Measurements from ENCODE around the gene SPATA16. TPM values are rescaled to one million over a fixed set of nuclear protein-coding genes. Genes with fewer than 3 reads are reported as not detected.
"Not testable (repeated sequence)": the region's sequence is repeated elsewhere in the genome, so short reads cannot be mapped to it uniquely, and the experiment has no call there.

The SPATA16 gene
- total RNA-seq, 1 experiment from 2014 or later, result not detected

DNA sequence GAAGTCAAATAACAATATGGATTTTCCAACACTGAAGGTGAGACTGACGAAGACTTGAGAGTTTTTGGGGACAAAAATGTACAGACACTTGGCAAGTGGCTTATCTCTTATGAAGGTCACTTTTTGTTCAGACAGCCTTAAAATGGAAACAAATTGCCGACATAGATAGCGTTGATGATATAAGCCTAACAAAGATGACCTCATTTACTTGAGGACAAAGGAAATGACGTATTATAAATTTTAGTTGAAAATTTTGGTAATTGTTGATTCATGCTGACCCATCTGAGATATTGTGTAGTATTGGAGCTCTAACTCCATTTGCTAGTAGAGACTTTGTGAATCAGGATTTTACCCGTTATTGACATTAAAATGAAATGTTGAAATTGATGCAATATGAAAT is 168.3 kb downstream of the SPATA16 start:
- H3K36me3 ChIP-seq (replicated peaks; ENCODE audit: control insufficient read depth, insufficient read depth, low read length), result no peaks in the 10 kb centered on the region
- DNase-seq, result no peak

DNA sequence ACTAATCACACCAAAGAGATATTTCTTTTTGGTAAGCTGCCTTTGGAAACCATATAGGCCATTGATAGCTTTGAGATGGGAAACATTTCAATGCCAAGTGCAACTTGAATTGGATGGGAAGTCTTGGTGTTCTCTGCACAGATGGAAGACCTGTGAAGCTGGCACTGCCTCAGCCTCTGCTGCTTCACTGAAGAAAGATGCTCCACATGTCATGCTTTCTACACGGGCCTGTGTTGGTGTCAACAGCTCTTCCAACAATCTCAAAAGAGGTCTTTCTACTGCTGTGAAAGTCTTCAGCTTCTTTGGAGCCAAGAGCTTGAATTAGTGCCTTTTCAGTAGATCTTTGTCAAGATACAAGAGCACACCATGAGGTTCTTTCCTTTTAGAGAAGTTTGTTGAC is 169.0 kb downstream of the SPATA16 start:
- no peak for DNase-seq
- no peaks in the 10 kb centered on the region for H3K36me3 ChIP-seq (replicated peaks; ENCODE audit: control insufficient read depth, insufficient read depth, low read length)
- no peak overlapping the region for H3K4me3 ChIP-seq (ENCODE audit: insufficient read depth, low read depth, low read length)
- H3K27me3 ChIP-seq (ENCODE audit: control insufficient read depth, insufficient read depth, low read length), result no peaks in the 10 kb centered on the region

More for the DNA sequence above, 168.3 kb downstream of the SPATA16 start:
- Histone ChIP-seq H3K27me3 (ENCODE audit: control insufficient read depth, insufficient read depth, low read length) (no peaks in the 10 kb centered on the region), H3K4me3 (ENCODE audit: insufficient read depth, low read depth, low read length) (no peak overlapping the region)

DNA sequence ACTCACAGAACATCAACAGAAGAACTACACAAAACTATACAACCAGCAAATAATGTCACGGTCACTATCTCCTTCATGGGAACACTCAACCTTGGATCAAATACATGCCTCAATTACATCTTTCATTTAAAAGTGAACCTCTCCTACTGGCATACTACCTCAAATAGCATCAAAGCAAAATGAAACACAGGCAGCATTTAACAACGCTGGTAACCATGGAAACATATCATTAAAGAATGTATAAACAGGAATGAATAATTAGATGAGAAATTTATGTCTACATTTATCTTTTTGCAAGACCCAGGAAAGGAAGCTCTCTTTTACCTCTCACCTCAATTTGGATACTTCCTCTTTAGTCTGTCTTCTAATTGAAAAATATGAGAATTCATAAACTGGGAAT is 172.4 kb downstream of the SPATA16 start:
- DNase-seq, result no peak
- H3K36me3 ChIP-seq (replicated peaks; ENCODE audit: control insufficient read depth, insufficient read depth, low read length), result no peaks in the 10 kb centered on the region
- H3K27me3 ChIP-seq (ENCODE audit: control insufficient read depth, insufficient read depth, low read length), result no peaks in the 10 kb centered on the region
- H3K4me3 ChIP-seq (ENCODE audit: insufficient read depth, low read depth, low read length), result no peak overlapping the region

DNA sequence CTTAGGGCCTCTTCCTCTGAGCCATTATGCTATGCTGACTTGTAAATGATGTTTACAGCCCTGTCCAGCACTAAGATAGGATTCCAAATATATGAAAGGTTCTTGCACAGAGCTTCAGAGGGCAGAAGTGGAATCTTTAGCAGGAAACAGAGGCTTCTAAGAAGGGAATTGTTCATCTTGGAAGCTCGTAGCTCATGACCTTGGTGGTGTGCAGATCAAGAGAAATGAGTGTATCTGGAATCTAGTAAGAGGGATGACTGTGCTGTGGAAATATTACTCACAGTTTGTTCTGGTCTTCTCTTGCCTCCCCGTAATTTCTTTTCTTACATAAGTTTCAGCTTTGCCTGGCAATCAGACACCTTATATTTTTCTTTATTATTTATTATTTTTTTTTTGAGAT is 175.8 kb downstream of the SPATA16 start:
- H3K27me3 ChIP-seq (ENCODE audit: control insufficient read depth, insufficient read depth, low read length), result no peaks in the 10 kb centered on the region
- no peak overlapping the region for H3K4me3 ChIP-seq (ENCODE audit: insufficient read depth, low read depth, low read length)
- no peak for DNase-seq
- H3K36me3 ChIP-seq (replicated peaks; ENCODE audit: control insufficient read depth, insufficient read depth, low read length), result no peaks in the 10 kb centered on the region

DNA sequence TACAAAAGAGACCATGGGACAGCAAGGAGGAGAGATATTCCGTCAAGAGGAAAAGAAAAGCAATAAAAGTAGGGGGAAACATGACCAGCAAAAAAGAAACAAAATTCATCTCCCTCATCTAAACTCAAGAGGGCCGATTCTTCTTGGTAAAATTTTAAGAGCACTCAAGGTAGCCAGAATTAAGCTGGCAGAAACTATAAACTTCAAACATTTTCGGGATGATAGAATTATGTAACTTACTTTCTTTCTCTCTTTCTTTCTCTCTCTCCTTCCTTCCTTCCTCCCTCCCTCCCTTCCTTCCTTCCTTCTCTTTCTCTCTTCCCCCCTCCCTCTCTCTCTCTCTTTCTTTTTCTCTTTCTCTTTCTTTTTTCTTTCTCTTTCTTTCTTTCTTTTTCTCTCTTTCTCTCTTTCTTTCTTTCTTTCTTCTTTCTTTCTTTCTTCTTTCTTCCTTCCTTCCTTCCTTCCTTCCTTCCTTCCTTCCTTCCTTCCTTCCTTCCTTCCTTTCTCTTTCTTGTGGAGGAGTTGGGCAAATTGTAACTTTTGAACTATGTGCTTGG is 180.3 kb downstream of the SPATA16 start:
- H3K27me3 ChIP-seq (ENCODE audit: control insufficient read depth, insufficient read depth, low read length); DNase-seq: not testable (repeated sequence)

DNA sequence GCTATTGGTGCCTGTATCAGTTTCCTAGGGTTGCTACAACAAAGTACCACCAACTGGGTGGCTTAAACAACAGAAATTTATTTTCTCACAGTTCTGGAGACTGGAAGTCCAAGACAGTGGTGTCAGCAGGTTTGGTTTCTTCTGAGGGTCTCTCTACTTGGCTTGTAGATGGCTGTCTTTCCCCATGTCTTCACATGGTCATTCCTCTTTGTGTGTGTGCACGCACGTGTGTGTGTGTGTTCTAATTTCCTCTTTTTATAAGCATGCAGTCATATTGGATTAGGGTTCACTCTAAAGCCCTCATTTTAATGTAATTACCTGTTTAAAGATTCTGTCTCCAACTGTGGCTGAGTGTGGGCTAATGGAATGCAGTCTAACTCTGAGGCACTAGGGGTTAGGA is 182.5 kb downstream of the SPATA16 start:
- no peaks in the 10 kb centered on the region for H3K36me3 ChIP-seq (replicated peaks; ENCODE audit: control insufficient read depth, insufficient read depth, low read length)
- no peak overlapping the region for H3K4me3 ChIP-seq (ENCODE audit: insufficient read depth, low read depth, low read length)
- DNase-seq, result no peak
- H3K27me3 ChIP-seq (ENCODE audit: control insufficient read depth, insufficient read depth, low read length), result no peaks in the 10 kb centered on the region

More for the DNA sequence above, 180.3 kb downstream of the SPATA16 start:
- H3K4me3 ChIP-seq (ENCODE audit: insufficient read depth, low read depth, low read length); H3K36me3 ChIP-seq (replicated peaks; ENCODE audit: control insufficient read depth, insufficient read depth, low read length): not testable (repeated sequence)

DNA sequence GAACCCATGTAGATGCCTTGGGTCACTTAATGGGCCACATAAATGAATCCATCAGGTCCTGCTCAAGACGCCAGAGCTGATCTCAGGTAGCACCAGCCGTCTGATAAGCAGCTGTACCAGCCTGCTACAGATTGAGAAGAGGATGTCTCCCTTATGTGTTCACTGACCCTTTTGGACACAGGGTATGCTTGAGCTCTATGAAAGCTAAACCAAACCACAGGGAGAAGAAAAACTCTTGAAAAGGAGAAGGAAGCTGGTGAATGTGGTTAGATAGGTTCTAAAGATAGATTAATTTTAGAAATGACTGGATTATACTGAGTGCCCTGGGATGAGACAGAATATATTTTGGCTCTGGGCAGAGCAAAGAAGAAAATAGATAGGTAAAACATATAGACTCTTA is 187.5 kb downstream of the SPATA16 start:
- H3K36me3 ChIP-seq (replicated peaks; ENCODE audit: control insufficient read depth, insufficient read depth, low read length), result no peaks in the 10 kb centered on the region
- H3K4me3 ChIP-seq (ENCODE audit: insufficient read depth, low read depth, low read length), result no peak overlapping the region
- H3K27me3 ChIP-seq (ENCODE audit: control insufficient read depth, insufficient read depth, low read length), result no peaks in the 10 kb centered on the region
- no peak for DNase-seq

DNA sequence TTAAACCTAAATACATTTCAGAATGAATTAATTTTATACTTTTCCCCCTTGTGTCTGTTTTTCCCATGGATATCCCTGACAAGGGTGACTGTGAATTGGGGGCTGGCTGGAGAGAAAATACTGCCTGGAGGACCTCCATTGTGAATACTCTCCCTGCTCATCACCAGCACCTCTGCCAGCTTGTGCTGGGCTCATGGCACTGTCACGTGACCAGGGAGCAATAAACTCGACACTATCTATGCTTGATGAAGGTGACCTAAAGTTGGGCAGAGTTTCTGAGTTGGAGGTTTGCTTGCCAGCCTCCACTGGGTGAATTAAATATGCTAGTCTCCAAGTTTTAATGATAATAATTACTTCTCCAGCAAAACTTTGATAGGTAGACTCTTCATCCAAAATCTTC is 189.5 kb downstream of the SPATA16 start:
- Histone ChIP-seq H3K4me3 (ENCODE audit: insufficient read depth, low read depth, low read length) (no peak overlapping the region), H3K27me3 (ENCODE audit: control insufficient read depth, insufficient read depth, low read length) (no peaks in the 10 kb centered on the region), H3K36me3 (replicated peaks; ENCODE audit: control insufficient read depth, insufficient read depth, low read length) (no peaks in the 10 kb centered on the region)
- no peak for DNase-seq

DNA sequence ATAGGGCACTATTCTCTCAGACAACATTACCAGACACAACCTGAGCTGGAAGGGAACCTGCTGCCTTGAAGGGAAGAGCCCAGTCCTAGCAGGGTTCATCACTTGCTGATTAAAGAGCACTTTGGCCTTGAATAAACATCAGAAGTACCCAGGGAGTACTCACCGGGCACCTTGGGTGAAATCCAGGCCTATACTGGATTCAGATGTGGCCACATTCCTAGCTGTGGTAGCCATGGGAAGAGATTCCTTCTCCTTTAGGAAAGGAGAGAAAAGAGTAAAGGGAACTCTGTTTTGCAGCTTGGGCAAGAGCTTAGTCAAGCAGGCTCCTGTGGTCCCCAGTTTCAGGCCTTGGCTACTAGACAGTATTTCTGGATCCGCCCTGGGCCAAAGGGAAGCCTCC is 195.0 kb downstream of the SPATA16 start:
- no peak for DNase-seq
- H3K27me3 ChIP-seq (ENCODE audit: control insufficient read depth, insufficient read depth, low read length), result no peaks in the 10 kb centered on the region
- no peak overlapping the region for H3K4me3 ChIP-seq (ENCODE audit: insufficient read depth, low read depth, low read length)
- no peaks in the 10 kb centered on the region for H3K36me3 ChIP-seq (replicated peaks; ENCODE audit: control insufficient read depth, insufficient read depth, low read length)

DNA sequence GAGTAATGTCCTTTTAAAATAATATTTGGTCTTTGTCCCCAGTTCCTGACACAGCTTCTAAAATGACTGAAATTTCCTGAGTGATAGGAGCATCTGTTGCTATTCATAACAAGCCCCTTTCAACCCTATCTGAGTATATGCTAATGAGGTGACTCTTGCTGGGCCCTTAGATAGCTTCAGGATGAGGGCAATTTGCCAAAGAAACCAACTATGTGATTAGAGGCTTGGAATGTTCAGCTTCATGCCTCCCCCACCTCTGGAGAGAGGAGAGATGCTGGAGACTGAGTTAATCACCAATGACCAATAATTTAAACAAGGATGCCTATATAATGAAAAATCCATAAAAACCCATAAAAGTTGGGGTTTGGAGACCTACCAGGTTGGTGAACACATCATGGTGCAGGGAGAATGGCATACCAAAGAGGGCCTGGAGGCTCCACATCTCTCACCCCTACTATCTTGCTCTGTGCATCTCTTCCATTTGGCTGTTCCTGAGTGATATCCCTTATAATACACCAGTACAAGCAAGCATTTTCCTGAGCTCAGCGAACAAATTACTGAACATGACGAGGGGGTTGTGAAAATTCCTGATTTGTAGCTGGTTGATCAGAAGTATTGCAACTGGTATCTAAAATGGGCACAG is 201.3 kb downstream of the SPATA16 start:
- no peak for DNase-seq
- no peaks in the 10 kb centered on the region for H3K36me3 ChIP-seq (replicated peaks; ENCODE audit: control insufficient read depth, insufficient read depth, low read length)

DNA sequence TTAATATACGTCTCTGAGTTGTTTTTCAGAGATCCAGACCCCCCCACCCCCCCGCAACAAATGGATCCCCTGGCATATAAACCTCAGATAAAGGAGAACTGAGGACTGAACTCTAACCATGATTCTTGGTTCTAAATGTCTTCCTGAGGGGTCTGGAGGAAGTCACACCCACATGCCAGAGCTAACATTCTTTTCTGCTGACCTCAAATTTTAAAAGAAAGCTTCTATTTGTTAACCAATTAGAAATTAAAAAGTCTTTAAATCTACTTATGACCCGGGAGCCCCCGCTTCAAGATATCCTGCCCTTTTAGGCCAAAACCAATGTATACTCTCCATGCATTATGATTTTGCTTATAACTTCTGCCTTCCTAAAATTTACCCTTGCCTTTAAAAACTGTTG is 202.2 kb downstream of the SPATA16 start:
- Histone ChIP-seq H3K27me3 (ENCODE audit: control insufficient read depth, insufficient read depth, low read length) (no peaks in the 10 kb centered on the region), H3K36me3 (replicated peaks; ENCODE audit: control insufficient read depth, insufficient read depth, low read length) (no peaks in the 10 kb centered on the region), H3K4me3 (ENCODE audit: insufficient read depth, low read depth, low read length) (no peak overlapping the region)
- no peak for DNase-seq

More for the DNA sequence above, 201.3 kb downstream of the SPATA16 start:
- H3K27me3 ChIP-seq (ENCODE audit: control insufficient read depth, insufficient read depth, low read length), result no peaks in the 10 kb centered on the region
- no peak overlapping the region for H3K4me3 ChIP-seq (ENCODE audit: insufficient read depth, low read depth, low read length)

DNA sequence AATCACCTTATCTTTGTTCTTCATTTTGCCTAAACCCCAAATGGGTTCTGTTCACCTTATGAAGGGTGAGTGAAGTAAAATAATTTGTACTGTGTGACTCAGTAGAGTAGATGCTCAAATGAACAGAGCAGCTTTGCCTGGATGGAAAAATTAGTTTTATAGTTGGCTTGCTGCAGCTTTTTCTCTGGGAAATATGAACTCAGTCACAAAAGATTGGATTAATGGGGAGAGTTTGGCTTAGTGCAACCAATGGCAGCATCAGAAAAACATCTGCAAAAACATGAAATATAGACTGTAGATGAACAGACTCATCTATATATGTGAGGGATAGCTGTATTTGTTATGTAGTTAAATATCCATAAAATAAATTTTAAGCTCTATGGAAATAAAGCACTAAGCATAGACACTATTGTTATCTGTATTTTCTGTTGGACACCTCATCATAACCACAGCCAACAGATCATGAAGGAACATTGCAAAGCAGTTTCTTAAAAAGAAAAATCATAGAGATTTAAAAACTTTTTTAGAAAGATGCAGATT is 209.2 kb downstream of the SPATA16 start:
- DNase-seq, result no peak
- Histone ChIP-seq H3K27me3 (ENCODE audit: control insufficient read depth, insufficient read depth, low read length) (no peaks in the 10 kb centered on the region), H3K4me3 (ENCODE audit: insufficient read depth, low read depth, low read length) (no peak overlapping the region), H3K36me3 (replicated peaks; ENCODE audit: control insufficient read depth, insufficient read depth, low read length) (no peaks in the 10 kb centered on the region)

DNA sequence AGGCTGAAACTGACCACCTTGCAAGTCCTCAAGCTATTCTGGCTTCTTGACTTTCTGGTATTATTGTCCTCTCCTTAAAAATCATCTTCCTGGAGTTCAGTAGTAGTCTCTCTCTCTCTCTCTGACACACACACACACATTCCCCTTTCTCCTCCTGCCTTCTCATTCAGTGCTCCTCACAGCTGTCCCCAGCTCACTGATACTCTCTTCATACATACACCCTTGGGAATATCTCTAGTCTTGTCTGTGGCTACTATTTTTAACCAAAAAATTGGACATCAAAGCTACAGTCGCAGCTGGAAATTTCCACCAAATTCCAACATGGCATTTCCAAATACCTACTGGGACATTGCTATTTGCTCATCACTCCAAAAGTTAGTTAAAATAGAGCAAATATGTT is 211.6 kb downstream of the SPATA16 start:
- Histone ChIP-seq H3K36me3 (replicated peaks; ENCODE audit: control insufficient read depth, insufficient read depth, low read length) (no peaks in the 10 kb centered on the region), H3K4me3 (ENCODE audit: insufficient read depth, low read depth, low read length) (no peak overlapping the region), H3K27me3 (ENCODE audit: control insufficient read depth, insufficient read depth, low read length) (no peaks in the 10 kb centered on the region)
- no peak for DNase-seq

DNA sequence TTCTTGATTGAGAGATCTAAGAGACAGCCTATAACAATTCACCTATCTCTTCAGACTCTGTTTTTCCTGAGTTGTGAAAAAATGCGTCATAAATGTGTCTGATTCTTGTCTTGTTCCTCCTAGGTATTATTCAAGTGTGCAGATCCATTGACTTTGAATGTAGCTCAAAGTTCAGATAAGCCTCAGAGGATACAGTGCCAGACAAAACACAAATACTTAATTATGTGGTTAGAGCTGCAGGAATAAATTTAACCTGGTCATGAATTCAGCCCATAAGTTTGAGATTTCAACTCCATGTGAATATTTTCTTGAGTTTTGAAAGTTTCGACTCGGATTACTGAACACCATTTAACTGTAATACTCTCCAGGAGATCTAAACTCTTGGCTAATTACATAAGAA is 216.5 kb downstream of the SPATA16 start:
- Histone ChIP-seq H3K36me3 (replicated peaks; ENCODE audit: control insufficient read depth, insufficient read depth, low read length) (no peaks in the 10 kb centered on the region), H3K4me3 (ENCODE audit: insufficient read depth, low read depth, low read length) (no peak overlapping the region), H3K27me3 (ENCODE audit: control insufficient read depth, insufficient read depth, low read length) (no peaks in the 10 kb centered on the region)
- DNase-seq, result no peak

DNA sequence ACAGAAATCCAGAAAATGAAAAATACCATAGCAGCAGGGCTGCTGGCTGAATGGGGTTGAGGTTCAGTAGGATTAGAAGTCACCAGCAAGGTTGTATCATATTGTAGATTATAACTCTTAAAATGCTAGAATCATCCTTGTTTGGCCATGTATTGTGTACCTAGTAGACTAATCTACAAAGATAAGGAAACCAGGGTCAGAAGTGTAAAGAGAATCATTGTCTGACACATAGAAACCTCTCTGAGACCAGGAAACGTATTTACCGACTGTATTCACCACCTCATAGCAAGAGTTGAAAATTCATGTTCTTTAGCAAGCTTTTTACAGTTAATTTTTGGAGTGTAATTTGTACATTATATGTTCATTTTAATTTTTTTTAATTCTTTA is 221.7 kb downstream of the SPATA16 start:
- H3K4me3 ChIP-seq (ENCODE audit: insufficient read depth, low read depth, low read length), result no peak overlapping the region
- H3K36me3 ChIP-seq (replicated peaks; ENCODE audit: control insufficient read depth, insufficient read depth, low read length), result no peaks in the 10 kb centered on the region
- no peaks in the 10 kb centered on the region for H3K27me3 ChIP-seq (ENCODE audit: control insufficient read depth, insufficient read depth, low read length)
- no peak for DNase-seq

Measured in H7 (cell line).